Activated T-cell treated with anti-CD3 and anti-CD28 coated beads, Interleukin-2, amount 50 U/mL, for 1 hour (primary cell): Measurements from ENCODE around the gene ALOX5.

Experiments used
- DNase-seq: peaks from one replicate; pipeline ENCODE4 v3.0.0-alpha.2; 2020

The ALOX5 gene

DNA sequence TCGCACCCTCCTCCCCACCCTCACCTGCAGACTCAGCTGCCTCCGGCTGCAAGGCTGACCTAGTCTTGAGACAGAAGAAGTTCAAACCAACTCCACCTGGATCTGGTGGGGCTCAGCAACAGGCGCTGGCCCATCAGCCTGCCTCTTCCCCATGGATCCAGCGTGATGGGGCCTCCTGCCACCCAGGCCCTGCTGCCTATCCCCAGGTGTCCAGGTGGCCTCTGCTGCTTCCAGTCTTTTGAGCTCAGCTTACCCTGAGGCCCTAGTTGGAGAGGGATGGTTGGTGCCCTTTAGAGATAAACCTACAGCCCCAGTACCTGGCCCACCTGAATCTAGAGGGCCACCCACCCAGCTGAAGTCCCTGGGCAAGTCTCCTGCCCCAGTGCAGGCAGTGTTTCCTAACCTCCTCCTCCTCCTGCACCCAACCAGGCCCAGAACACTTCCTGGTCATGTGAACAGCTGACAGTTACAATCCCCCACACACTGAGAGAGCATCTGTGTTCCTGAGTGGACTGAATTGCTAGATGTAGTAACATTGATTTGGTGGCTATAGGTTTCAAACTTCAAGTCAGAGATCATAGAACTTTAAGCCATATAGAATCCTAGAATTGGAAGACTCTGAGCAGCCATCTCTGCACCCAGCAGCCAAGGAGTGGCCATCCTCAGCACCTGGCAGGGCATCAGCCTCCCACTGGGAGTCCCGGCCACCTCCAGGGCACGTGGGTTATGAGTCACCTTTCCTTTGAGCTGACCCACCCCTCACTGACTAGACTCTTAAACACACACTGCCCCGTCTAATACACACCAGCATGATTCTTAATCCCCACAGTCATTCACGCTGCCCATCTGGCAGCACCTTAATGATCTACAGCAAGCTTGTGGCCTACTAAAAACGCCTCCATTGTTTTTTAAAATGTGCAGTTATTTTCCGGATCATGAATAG is 51.9 kb downstream of the ALOX5 start:
- DNase-seq = no peak

DNA sequence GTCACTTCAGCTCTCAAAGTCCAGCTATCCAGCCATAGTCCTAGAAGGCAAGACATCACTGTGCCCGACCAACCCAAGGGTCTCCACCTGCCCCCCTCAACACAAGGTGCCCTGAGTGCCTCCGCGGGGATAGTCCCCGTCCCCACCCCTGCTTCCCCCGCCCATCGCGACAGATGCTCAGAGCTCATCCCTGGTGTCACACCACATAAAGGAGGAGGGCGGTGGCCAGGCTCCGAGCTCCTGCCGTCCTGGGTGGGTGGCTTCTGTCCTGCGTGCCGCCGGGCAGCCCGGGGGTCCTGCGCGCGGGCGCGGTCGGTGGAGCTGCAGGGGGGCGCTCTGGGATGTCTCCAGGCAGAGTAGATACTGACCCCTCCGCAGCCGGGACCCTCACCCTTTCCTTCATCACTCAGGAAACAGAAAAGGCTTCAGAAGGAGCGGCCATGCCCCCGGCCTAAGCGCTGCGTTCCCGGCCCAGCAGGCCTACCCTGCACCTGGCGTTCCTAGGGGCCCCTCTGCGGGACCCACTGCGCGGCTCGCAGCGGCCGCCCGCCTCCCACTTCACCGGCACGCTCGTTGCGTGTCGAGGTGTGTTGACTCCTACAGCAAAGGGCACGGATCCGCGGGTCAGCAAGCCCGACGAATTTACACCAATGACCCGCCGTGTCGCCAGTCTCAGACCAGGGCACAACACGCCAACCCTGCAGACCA is 53.4 kb downstream of the ALOX5 start:
- no peak for DNase-seq

- DNase-seq = no peak
Measured at GRCh38 chr10:45427970-45428366, 54.0 kb downstream of the ALOX5 start.

GRCh38 chr10:45428611-45429510 is 54.8 kb downstream of the ALOX5 start:
- DNase-seq = no peak

DNA sequence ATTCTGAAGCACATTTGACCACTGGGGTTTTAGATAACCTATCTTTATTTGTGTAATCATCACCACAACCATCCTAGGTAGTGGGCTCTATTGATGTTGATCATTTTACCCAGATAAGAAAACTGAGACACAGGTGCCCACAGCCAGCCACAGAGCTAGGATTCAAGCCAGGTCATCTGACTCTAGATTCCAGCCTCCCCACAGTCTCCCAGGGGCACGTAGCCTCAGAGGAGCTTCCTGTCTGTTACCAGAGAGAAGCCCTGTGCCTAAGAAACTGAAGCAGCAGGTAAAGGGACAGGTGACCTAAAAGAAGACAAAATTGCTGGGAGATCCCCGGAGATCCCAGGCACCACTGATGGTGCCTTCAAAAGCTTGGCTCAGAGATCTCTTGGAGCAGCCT is 55.8 kb downstream of the ALOX5 start:
- DNase-seq = no peak

DNA sequence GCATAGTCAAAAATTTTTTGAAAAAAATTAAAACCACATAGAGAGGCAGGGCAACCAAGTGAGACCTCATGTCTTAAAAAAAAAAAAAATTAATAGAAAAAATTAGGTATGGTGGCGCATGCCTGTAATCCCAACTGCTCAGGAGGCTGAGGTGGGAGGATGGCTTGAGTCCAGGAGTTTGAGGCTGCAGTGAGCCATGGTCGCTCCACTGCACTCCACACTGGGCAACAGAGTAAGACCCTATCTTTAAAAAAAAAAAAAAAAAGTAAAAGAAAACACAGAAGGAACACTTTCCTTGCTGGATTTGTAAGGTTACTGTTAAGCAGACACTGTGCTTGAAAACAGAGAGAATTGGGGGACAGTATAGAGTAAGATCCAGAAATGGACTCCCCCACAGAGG is 58.1 kb downstream of the ALOX5 start:
- no peak for DNase-seq

DNA sequence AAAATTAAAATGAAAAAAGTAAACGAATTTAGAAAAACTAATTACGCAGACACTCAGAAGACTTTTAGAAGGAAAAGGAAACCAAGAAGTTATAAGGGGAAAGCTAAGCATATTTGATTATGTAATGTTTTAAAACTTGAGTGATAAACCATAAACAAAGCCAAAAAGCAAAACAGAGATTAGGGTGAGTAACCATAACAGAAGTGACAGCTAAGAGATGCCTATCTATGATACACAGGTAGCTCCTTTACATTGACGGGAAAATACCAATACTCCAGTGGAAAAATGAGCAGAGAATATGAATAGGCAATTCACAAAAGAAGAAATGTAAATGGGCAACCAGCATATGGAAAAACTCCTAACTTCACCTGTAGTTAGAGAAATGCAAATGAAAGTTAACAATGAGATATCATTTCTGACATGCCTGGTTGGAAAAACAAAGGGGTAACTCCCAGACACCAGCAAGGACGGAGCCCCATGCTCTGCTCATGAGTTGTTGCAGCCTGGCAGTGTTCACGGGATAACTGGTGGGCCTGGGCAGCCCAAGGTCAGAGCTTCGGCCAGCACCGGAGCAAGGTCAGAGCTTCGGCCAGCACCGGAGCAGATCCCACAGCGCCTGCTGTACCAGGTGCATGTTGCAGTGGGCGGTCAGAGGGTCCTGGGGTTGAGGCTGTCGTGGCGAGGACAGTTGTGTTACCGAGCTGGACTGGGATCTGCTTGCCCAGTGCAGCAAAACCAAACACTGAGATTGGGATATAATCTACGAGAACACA is 58.9 kb downstream of the ALOX5 start:
- no peak for DNase-seq

DNA sequence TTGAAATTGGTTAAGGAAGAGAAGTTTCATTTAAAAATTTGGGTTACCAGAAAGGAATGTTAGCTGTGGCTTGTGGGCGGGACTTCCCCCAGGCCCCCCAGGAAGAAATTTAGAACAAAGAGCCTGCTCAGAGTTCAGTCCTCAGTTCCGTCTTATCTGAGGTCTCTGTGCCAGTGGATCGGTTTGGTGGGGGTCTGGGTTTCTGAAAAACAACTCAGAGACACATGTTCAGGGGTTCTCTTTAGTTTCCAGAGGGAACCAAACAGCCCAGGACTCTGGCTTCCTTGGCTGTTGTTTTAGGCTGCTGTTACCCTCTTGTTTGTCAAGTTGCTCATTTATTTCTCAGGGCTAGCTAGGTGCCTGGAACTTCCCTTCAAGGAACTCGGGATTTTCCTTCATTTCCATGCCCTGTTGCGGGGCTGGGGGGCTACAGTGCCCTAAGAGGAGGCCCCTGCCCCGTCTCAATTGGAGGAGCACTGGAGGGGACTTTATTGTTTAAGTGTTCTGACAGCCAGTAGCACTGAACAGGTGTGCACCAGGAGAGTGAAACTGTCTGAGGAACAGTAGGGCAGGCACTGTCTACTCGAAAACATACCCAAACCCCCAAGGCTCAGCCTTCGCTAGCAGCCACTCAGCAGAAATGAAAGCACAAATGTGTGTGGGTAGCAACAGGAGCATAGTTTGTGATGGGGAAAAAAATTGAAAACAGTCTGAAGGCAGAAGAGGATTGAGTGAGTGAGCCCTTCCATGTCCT is 59.9 kb downstream of the ALOX5 start:
- DNase-seq = no peak

GRCh38 chr10:45437587-45438465 is 63.8 kb downstream of the ALOX5 start:
- no peak for DNase-seq

DNA sequence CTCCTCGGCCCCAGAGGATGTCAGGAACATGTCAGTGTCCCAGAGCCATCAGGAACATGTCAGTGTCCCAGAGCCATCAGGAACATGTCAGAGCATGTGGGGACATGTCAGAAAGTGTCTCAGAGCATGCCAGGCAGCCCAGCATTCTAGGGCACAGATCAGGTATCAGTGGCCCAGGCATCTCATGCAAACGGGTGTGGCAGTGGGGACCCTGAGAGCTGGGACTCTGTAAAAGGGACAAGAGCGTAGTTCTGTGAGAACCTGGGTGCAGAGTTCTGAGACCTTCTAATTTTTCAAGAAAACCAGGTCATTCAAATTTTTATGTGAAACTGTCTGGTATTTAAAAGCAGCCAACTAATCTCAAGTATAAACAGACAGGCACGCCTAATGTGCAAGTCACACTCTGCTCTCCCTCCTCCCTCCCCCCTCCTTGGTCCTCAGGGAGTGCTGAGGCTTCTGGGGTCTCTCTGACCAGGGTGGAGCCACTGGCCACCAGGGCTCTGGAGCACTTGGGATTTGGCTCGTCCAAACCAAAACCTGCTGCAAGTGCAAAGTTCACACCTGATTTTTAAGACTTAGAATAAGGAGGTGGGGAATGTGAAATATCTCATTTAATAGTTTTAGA is 64.6 kb downstream of the ALOX5 start:
- no peak for DNase-seq

GRCh38 chr10:45439365-45439764 is 65.3 kb downstream of the ALOX5 start:
- no peak for DNase-seq

GRCh38 chr10:45439873-45440272 is 65.9 kb downstream of the ALOX5 start:
- no peak for DNase-seq

GRCh38 chr10:45440511-45441062 is 66.6 kb downstream of the ALOX5 start:
- no peak for DNase-seq

DNA sequence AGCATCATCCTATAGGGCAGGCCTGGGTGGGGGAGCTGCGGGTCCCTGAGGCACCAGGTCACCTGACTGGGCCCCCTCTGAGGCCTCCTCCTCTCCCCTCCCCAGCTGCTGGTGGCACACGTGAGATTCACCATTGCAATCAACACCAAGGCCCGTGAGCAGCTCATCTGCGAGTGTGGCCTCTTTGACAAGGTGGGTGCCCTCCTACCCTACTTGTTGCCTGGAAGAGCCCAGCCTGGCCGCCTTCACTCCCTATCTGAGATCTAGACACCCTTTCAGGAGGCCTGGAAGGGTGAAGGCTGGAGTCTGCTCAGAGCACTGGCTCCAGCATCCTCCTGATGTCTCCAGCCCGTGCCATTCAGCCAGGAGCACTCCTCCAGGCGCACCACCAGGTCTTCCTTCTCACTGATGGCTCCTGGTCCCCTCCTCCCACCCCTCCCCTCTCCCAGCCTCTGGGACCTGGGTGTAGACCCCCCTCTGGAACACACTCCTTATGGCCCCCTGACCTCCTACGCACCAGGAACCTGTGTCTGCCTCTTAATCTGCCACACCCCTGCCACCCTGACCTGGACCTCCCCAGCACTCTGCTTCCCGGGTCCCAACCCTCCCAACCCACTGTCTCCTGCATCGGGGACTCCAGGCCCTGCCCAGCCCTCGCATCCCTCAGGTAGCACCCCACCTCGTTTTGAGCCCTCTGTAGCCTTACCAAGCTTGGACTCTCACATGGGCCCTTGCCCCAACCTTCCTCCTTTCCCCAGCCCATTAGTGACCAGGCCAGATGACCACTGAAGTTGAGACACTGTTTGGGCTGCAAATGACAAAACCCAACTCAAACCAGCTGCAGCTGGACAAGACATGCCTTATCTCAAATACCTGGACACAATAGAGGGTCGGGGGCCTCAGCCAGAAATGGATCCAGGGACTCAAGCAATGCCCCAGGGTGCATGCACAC is 67.5 kb downstream of the ALOX5 start:
- DNase-seq = no peak

GRCh38 chr10:45442251-45442650 is 68.2 kb downstream of the ALOX5 start:
- no peak for DNase-seq

DNA sequence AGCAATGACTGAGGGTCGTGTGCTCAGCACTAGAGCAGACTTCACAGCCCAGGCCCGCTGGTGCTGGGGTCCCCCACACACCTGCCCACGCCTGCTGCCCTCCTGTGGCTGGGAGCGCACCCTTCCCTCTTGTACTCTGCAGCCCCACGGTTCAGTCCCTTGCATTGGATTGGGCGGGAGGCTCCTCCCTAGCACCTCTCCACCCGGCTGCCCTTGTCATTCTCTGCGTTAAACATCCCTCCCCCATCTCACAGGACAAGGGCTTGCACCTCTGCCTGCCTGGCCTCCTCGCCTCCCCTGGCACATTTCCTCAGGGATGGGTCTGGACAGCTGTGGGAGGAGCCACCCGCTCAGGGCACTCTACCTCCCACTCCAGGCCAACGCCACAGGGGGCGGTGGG is 68.6 kb downstream of the ALOX5 start:
- DNase-seq = no peak

DNA sequence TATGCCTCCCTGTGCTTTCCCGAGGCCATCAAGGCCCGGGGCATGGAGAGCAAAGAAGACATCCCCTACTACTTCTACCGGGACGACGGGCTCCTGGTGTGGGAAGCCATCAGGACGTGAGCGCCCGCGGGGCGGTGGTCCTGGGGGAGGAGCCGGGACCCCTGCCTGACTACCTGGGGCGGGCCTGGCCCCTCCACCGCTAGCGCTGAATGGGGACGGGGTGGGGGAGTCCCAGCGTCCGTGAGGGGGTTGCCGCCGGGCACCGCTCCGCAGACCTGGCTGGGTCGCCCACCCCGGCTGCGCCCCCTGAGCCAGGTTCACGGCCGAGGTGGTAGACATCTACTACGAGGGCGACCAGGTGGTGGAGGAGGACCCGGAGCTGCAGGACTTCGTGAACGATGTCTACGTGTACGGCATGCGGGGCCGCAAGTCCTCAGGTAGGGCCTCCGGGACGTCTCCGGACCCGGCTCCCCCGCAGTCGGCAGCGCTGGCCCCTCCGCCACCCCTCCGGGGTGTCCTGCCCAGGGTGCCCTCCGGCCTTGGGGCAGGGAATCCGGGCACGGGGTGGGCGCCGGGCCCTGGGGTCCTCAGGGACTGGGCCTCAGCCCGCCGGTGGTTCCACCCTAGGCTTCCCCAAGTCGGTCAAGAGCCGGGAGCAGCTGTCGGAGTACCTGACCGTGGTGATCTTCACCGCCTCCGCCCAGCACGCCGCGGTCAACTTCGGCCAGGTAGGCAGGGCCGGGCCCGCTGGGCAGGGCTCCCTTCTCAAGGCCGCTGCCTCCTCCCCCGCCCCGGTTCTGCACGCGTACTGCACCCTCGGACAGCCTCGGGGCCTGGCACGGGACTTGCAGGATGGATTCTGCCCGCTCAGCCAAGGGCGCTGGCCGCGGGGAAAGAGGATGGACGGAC is 69.3 kb downstream of the ALOX5 start:
- DNase-seq = no peak
